BLaER1 (cell line): ENCODE measurements around the gene ANKFN1.
A peak's percentile ranks its signal among the peaks of the same experiment; 100 is the strongest.

Experiments used
- H3K27ac ChIP-seq: shearing (Covaris generic); formaldehyde crosslinking; 2 replicates; pipeline ENCODE4 v1.8.1; 2022
- H3K27me3 ChIP-seq: shearing (Covaris generic); formaldehyde crosslinking; 2 replicates; pipeline ENCODE4 v1.8.1; 2022
- H3K36me3 ChIP-seq: shearing (Covaris generic); formaldehyde crosslinking; 2 replicates; pipeline ENCODE4 v1.8.1; 2022
- H3K4me1 ChIP-seq: shearing (Covaris generic); formaldehyde crosslinking; 2 replicates; pipeline ENCODE4 v1.8.1; 2022
- H3K4me2 ChIP-seq: shearing (Covaris generic); formaldehyde crosslinking; 2 replicates; pipeline ENCODE4 v1.8.1; 2022
- H3K4me3 ChIP-seq: shearing (Covaris generic); formaldehyde crosslinking; 2 replicates; pipeline ENCODE4 v1.8.1; 2022
- H3K9ac ChIP-seq: shearing (Covaris generic); formaldehyde crosslinking; 2 replicates; pipeline ENCODE4 v1.8.1; 2022
- H3K9me3 ChIP-seq: shearing (Covaris generic); formaldehyde crosslinking; 2 replicates; pipeline ENCODE4 v1.8.1; 2022
- H4K20me1 ChIP-seq: shearing (Covaris generic); formaldehyde crosslinking; 2 replicates; pipeline ENCODE4 v1.8.1; 2022
- Cebpa-rat ChIP-seq: shearing (Covaris generic); IDR thresholded peaks from 2 replicates; pipeline ENCODE4 v1.8.1; 2022

Gene ANKFN1

DNA sequence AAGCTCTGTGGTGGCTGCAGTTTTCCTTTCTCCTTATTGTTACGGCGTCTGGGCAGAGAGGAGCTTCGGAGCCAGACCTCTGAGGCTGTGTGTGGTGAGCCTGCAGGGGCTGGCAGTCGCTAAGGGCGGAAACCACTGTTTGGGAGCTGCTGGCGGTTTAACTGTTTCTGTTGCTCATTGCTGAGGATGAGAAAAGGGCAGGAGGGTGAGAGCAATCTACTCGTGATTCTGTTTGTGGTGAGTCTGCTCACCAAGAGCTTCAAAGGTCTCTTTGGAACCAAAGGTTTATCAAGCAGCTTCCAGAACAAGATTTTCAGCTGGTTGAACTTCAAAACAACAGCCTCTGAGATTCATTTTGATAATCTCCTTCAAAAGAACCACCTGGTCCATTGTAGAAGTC lies 143.9 kb downstream of the ANKFN1 start:
- Histone ChIP-seq H3K4me3 (no peak overlapping the region), H3K27me3 (no peaks in the 10 kb centered on the region), H3K4me1 (peaks cover 28% of the 10 kb centered on the region), H3K27ac (peak overlapping the region; percentile 61), H3K9me3 (no peaks in the 10 kb centered on the region), H3K4me2 (peak overlapping the region; percentile 56), H3K9ac (peak overlapping the region; percentile 27; the same call in 1 of the 2 replicates), H4K20me1 (no peaks in the 10 kb centered on the region), H3K36me3 (no peaks in the 10 kb centered on the region)
- TF ChIP-seq Cebpa-rat = no peak

DNA sequence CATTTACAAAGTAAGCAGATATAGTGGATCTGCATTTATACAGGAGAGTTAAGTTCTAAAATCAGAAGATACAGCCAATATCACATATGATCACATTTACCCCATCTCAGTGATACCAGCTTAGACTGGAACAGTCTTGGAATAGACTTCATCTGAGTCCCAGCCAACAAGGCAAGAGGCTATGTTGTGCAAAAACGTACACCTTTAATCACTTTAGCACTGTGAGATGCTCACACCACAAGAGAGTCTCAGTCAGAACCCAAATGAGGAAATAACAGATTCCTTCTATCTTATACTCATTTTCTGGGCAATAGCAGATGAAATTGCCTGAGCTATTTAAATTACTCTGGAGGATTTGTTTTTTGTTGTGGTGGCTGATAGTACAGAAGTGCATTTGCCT lies 145.6 kb downstream of the ANKFN1 start:
- Histone ChIP-seq H3K9me3 (no peaks in the 10 kb centered on the region), H4K20me1 (no peaks in the 10 kb centered on the region), H3K27me3 (no peaks in the 10 kb centered on the region), H3K4me1 (peaks cover 28% of the 10 kb centered on the region), H3K27ac (no peak overlapping the region), H3K4me2 (peak overlapping the region; percentile 2; the same call in 1 of the 2 replicates), H3K36me3 (no peaks in the 10 kb centered on the region), H3K4me3 (no peak overlapping the region), H3K9ac (no peak overlapping the region)
- TF ChIP-seq Cebpa-rat = no peak

DNA sequence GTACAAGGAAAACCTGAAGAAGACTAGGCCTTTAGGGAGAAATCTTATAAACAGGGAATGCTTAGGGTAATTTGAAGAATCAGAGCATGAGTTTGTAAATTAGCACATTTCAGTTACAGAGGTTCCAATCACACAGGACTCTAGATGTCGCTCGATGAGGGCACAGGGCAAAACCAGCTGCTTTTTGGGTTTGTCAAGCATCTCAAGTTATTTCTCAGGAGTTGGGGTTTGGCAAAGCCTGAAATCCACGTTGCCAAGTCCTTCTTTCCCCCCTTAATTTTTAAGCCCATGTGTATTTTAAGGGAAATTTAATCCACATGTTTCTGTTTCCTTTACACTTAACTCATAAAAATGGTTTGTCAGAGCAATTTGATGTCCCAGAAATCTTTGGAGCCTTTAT lies 146.9 kb downstream of the ANKFN1 start:
- TF ChIP-seq Cebpa-rat = no peak
- Histone ChIP-seq H3K9me3 (no peaks in the 10 kb centered on the region), H3K4me1 (peaks cover 28% of the 10 kb centered on the region), H3K9ac (no peak overlapping the region), H3K27me3 (no peaks in the 10 kb centered on the region), H4K20me1 (no peaks in the 10 kb centered on the region), H3K4me3 (no peak overlapping the region), H3K36me3 (no peaks in the 10 kb centered on the region), H3K27ac (no peak overlapping the region), H3K4me2 (no peak overlapping the region)

DNA sequence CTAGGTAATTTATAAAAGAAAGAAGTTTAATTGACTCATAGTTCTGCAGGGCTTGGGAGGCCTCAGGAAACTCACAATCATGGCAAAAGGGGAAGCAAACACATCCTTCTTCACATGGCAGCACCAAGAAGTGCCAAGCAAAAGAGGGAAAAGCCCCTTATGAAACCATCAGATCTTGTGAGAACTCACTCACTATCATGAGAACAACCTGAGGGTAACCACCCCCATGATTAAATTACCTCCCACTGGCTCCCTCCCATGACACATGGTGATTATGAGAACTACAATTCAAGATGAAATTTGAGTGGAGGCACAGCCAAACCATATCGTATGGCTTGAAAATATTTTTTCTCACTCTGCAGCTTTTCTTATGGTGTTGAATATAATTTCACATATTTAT lies 151.7 kb downstream of the ANKFN1 start:
- no peak overlapping the region for H3K27ac ChIP-seq

DNA sequence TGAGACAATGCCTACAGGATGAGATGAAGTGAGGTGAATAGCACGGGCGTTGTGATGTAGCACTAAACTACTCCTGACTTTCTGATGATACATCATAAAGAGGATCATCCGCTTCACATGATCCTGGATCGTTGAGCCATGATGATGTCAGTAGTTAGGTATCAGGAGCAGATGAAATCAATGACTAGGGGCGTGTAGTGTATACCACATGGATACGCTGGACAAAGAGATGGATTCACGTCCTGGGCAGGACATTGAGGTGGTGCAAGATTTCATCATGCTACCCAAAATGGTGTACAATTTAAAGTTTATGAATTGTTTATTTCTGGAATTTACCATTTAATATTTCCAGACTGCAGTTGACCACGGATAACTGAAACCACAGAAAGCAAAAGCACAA lies 156.6 kb downstream of the ANKFN1 start:
- Histone ChIP-seq H3K36me3 (no peaks in the 10 kb centered on the region), H3K9ac (no peak overlapping the region), H3K9me3 (no peaks in the 10 kb centered on the region; the same call in 1 of the 2 replicates), H3K4me1 (no peaks in the 10 kb centered on the region), H3K27ac (no peak overlapping the region), H3K4me3 (no peak overlapping the region), H3K4me2 (no peak overlapping the region), H3K27me3 (no peaks in the 10 kb centered on the region), H4K20me1 (no peaks in the 10 kb centered on the region)
- no peak for TF ChIP-seq Cebpa-rat

More for the DNA sequence above, 151.7 kb downstream of the ANKFN1 start:
- H3K4me1 ChIP-seq = no peaks in the 10 kb centered on the region
- H3K36me3 ChIP-seq = no peaks in the 10 kb centered on the region
- no peaks in the 10 kb centered on the region for H3K9me3 ChIP-seq
- no peak overlapping the region for H3K4me3 ChIP-seq
- no peak overlapping the region for H3K9ac ChIP-seq
- H3K4me2 ChIP-seq = no peak overlapping the region
- H3K27me3 ChIP-seq = no peaks in the 10 kb centered on the region
- H4K20me1 ChIP-seq = no peaks in the 10 kb centered on the region
- no peak for TF ChIP-seq Cebpa-rat

DNA sequence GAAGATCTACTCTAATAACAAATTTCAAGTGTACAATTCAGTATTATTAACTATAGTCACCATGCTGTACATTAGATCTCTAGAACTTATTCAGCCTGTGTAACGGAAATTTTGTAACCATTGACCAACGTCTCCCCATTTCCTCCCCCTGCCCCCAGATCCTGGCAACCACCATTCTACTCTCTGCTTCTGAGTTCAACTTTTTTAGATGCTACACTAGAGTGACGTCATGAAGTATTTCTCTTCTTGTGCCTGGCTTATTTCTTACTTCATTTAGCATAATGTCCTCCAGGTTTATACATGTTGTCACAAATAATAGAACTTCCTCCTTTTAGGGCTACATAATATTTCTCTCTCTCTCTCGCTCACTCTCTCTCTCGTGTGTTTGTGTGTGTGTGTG lies 157.5 kb downstream of the ANKFN1 start:
- no peaks in the 10 kb centered on the region for H4K20me1 ChIP-seq
- no peak overlapping the region for H3K9ac ChIP-seq
- H3K36me3 ChIP-seq = no peaks in the 10 kb centered on the region
- no peak overlapping the region for H3K27ac ChIP-seq
- H3K4me3 ChIP-seq = no peak overlapping the region
- no peak for TF ChIP-seq Cebpa-rat
- no peaks in the 10 kb centered on the region for H3K27me3 ChIP-seq
- H3K4me2 ChIP-seq = no peak overlapping the region
- H3K9me3 ChIP-seq = no peaks in the 10 kb centered on the region; the same call in 1 of the 2 replicates
- H3K4me1 ChIP-seq = no peaks in the 10 kb centered on the region

DNA sequence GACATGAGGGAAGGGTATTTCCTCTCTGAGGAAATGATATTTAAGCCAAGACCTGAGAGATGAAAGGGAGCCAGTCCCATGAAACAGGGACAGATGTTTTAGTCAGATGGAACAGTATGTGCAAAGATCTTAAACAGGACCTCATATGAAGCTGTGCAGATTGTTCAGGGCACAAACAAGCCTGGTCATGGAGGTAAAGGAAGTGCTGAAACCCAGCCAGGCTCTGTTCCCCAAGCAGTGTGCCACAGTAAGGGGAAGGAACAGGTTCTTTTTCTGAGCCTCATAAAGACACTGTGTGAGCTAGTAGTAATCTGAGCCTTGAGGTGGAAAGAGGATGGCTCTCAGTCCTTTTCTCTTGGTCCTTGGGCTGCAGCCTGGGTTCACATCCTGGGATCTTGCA lies 159.9 kb downstream of the ANKFN1 start:
- no peak overlapping the region for H3K4me3 ChIP-seq
- no peak overlapping the region for H3K9ac ChIP-seq
- peaks cover 7% of the 10 kb centered on the region; the same call in 1 of the 2 replicates for H3K4me1 ChIP-seq
- no peak overlapping the region for H3K27ac ChIP-seq
- H4K20me1 ChIP-seq = no peaks in the 10 kb centered on the region
- H3K9me3 ChIP-seq = no peaks in the 10 kb centered on the region; the same call in 1 of the 2 replicates
- TF ChIP-seq Cebpa-rat = no peak
- no peaks in the 10 kb centered on the region for H3K27me3 ChIP-seq
- no peaks in the 10 kb centered on the region for H3K36me3 ChIP-seq
- no peak overlapping the region for H3K4me2 ChIP-seq

DNA sequence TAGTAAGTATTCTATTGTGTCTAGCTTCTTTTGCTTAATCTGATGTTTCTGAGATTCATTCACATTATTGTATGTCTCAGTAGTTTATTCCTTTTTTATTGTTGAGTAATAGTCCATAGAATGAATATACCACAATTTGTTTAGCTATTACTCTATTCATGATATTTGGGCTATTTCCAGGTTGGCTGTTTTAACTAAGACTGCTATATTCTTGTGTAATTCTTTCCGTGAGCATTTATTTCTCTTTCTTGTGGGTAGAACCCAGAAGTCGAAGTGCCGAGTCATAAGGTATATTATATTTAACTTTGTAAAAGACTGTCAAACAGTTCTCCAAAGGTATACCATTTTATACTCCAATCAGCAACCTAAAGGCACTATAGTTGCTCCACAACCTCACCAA lies 160.8 kb downstream of the ANKFN1 start:
- Histone ChIP-seq H3K4me3 (no peak overlapping the region), H3K9ac (no peak overlapping the region), H3K9me3 (no peaks in the 10 kb centered on the region; the same call in 1 of the 2 replicates), H3K36me3 (no peaks in the 10 kb centered on the region), H4K20me1 (no peaks in the 10 kb centered on the region), H3K27ac (no peak overlapping the region), H3K27me3 (no peaks in the 10 kb centered on the region), H3K4me1 (peaks cover 8% of the 10 kb centered on the region; the same call in 1 of the 2 replicates), H3K4me2 (no peak overlapping the region)
- TF ChIP-seq Cebpa-rat = no peak

DNA sequence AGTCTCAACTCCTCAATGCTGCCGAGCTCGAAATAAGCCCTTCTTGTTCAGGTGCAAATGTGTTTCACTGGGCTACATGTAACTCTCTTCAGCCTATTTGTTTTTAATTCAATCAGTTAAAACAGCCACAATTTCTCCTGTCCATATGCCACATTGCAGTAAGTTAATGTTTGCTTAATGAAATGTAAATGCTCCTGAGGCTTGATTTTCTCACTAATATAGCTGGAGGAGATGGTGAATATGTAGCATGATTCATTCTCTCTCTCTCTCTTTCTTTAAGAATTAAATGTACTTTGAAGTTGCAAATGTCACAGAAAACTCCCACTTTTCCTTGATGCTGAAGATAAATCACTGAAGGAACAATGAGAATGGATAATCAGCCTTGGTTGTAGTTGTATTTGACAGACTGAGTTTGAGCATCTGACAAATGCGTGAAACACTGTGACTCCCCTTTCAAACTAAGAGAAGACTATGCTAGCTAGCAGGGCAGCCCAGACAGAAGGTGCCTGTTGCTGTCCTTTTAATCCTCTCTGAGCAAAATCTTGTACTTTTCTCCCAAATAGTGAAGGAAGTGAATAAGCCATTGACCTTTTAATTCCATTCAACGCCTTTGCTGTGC lies 161.8 kb downstream of the ANKFN1 start:
- H3K9me3 ChIP-seq = no peaks in the 10 kb centered on the region; the same call in 1 of the 2 replicates
- H3K4me2 ChIP-seq = no peak overlapping the region
- no peak overlapping the region for H3K4me3 ChIP-seq
- H3K9ac ChIP-seq = no peak overlapping the region
- H3K4me1 ChIP-seq = peaks cover 8% of the 10 kb centered on the region; the same call in 1 of the 2 replicates
- no peak for TF ChIP-seq Cebpa-rat
- no peaks in the 10 kb centered on the region for H3K36me3 ChIP-seq
- no peaks in the 10 kb centered on the region for H3K27me3 ChIP-seq
- H3K27ac ChIP-seq = no peak overlapping the region
- H4K20me1 ChIP-seq = no peaks in the 10 kb centered on the region

DNA sequence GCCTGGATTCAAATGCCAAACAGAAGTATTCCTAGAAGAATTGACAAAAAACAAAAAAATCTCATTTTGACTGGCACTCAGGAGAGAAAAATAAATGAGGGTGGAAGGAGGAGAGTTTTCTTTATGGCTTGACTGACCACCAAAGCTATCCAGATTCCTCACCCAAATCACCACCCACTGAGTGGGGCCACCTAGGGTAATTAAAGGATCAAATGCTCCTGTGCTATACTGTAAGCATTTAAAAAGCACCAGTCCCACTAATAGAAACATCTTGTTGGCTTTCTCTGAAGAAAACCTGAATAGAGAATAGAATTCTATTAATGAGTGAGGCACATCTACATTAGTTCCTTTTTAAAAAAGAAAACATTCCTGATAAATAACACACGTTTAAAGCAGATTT lies 163.3 kb downstream of the ANKFN1 start:
- Histone ChIP-seq H3K9ac (no peak overlapping the region), H3K4me1 (peaks cover 8% of the 10 kb centered on the region; the same call in 1 of the 2 replicates), H3K27ac (no peak overlapping the region), H4K20me1 (no peaks in the 10 kb centered on the region), H3K4me2 (no peak overlapping the region), H3K36me3 (no peaks in the 10 kb centered on the region), H3K4me3 (no peak overlapping the region), H3K27me3 (no peaks in the 10 kb centered on the region), H3K9me3 (no peaks in the 10 kb centered on the region; the same call in 1 of the 2 replicates)
- no peak for TF ChIP-seq Cebpa-rat
